ENCODE data around the gene SPEM1.

Gene SPEM1

GRCh38 chr17:7419819-7420610 lies at the start of gene SPEM1:
SPEM1 (plus strand) TSS chr17:7420324; CDS start chr17:7420385, 61 bp downstream.
- no peak for DNase-seq

- DNase-seq: no peak
These were observed 49.3 kb upstream of the SPEM1 start for GRCh38 chr17:7370853-7371252.

- DNase-seq: no peak
These were observed 45.8 kb upstream of the SPEM1 start for GRCh38 chr17:7374353-7374752.

GRCh38 chr17:7379134-7379533 lies 41.0 kb upstream of the SPEM1 start:
- no peak for DNase-seq

- peak; percentile 55 for DNase-seq
These were observed 39.8 kb upstream of the SPEM1 start for GRCh38 chr17:7380321-7380720.

GRCh38 chr17:7380855-7381683 lies 39.1 kb upstream of the SPEM1 start, which contains the start of gene TNK1:
TNK1 (plus strand) TSS chr17:7381089; CDS start chr17:7382927, 1,838 bp downstream.
- DNase-seq: no peak

- no peak for DNase-seq
These were observed 37.2 kb upstream of the SPEM1 start for GRCh38 chr17:7382901-7383300.

GRCh38 chr17:7383371-7383741 lies 36.8 kb upstream of the SPEM1 start:
- no peak for DNase-seq

- DNase-seq: peak; percentile 61
These were observed 36.2 kb upstream of the SPEM1 start for GRCh38 chr17:7383742-7384488.

GRCh38 chr17:7384489-7385081 lies 35.5 kb upstream of the SPEM1 start:
- no peak for DNase-seq

GRCh38 chr17:7388856-7389255 lies 31.3 kb upstream of the SPEM1 start:
- DNase-seq: no peak

GRCh38 chr17:7389924-7390910 lies 29.9 kb upstream of the SPEM1 start:
- DNase-seq: no peak

- no peak for DNase-seq
These were observed 28.8 kb upstream of the SPEM1 start for GRCh38 chr17:7391307-7391706.

- no peak for DNase-seq
These were observed 27.2 kb upstream of the SPEM1 start for GRCh38 chr17:7392696-7393612.

- no peak for DNase-seq
These were observed 26.3 kb upstream of the SPEM1 start for GRCh38 chr17:7393613-7394451.

GRCh38 chr17:7394452-7395191 lies 25.5 kb upstream of the SPEM1 start, which contains the start of gene PLSCR3:
PLSCR3 (minus strand) TSS chr17:7394525; CDS start chr17:7394110, 415 bp downstream.
- peak; percentile 93 for DNase-seq

- no peak for DNase-seq
These were observed 24.0 kb upstream of the SPEM1 start for GRCh38 chr17:7396147-7396546.

- DNase-seq: no peak
These were observed 21.5 kb upstream of the SPEM1 start for GRCh38 chr17:7398612-7399011.
